ENCODE data around the gene MRPL28. TPM values are rescaled to one million over a fixed set of nuclear protein-coding genes. Genes with fewer than 3 reads are reported as not detected.
A peak's percentile ranks its signal among the peaks of the same experiment; 100 is the strongest.
"Not testable (repeated sequence)": the region's sequence is repeated elsewhere in the genome, so short reads cannot be mapped to it uniquely, and the experiment has no call there.

The MRPL28 gene
- total RNA-seq, 1 experiment from 2014 or later = 91.2 TPM

GRCh38 chr16:333406-334094 lies 36.8 kb downstream of the MRPL28 start:
- ChIA-PET POLR2A (no interaction called here), CTCF (interaction anchor here (0.7 kb wide), 1 partner anchor 19 kb away, joined by 4 read pairs; no protein-coding TSS in a partner anchor)
- TF ChIP-seq, protein P1, sequence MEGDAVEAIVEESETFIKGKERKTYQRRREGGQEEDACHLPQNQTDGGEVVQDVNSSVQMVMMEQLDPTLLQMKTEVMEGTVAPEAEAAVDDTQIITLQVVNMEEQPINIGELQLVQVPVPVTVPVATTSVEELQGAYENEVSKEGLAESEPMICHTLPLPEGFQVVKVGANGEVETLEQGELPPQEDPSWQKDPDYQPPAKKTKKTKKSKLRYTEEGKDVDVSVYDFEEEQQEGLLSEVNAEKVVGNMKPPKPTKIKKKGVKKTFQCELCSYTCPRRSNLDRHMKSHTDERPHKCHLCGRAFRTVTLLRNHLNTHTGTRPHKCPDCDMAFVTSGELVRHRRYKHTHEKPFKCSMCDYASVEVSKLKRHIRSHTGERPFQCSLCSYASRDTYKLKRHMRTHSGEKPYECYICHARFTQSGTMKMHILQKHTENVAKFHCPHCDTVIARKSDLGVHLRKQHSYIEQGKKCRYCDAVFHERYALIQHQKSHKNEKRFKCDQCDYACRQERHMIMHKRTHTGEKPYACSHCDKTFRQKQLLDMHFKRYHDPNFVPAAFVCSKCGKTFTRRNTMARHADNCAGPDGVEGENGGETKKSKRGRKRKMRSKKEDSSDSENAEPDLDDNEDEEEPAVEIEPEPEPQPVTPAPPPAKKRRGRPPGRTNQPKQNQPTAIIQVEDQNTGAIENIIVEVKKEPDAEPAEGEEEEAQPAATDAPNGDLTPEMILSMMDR (IDR thresholded peaks at IDR 0.05; ENCODE audit: insufficient read depth in 1 of 2, low read depth in 1 of 2, low read length in 1 of 2, severe bottlenecking in 1 of 2, unreplicated experiment in 1 of 2) = no peak
- no peaks in the 10 kb centered on the region for H3K27me3 ChIP-seq (replicated peaks; ENCODE audit: control insufficient read depth, insufficient read depth, low read length)
- BruUV-seq (replicated peaks) = no TSS peak
- Mint-ChIP-seq H3K27ac (ENCODE audit: unreplicated experiment) (peak overlapping the region; percentile 76), H3K9me3 (ENCODE audit: unreplicated experiment) (no peaks in the 10 kb centered on the region), H3K4me3 (ENCODE audit: unreplicated experiment) (peak overlapping the region; percentile 31), H3K36me3 (ENCODE audit: insufficient read depth, unreplicated experiment) (peaks cover 24% of the 10 kb centered on the region), H3K27me3 (ENCODE audit: insufficient read depth, unreplicated experiment) (no peaks in the 10 kb centered on the region), H3K4me1 (ENCODE audit: low read depth, unreplicated experiment) (peaks cover 24% of the 10 kb centered on the region)
- intact Hi-C loops (cut with micrococcal nuclease; ENCODE audit: unreplicated experiment) = no loop called here
- DNase-seq = peak in 1 of 2 experiments; percentile 33
- peaks cover 42% of the 10 kb centered on the region for H3K4me1 ChIP-seq
- H3K4me3 ChIP-seq (ENCODE audit: low read depth, low read length) = no peak overlapping the region
- no peaks in the 10 kb centered on the region for H3K9me3 ChIP-seq
- no peaks in the 10 kb centered on the region for H3K36me3 ChIP-seq (ENCODE audit: control insufficient read depth, insufficient read depth, low read length)

DNA sequence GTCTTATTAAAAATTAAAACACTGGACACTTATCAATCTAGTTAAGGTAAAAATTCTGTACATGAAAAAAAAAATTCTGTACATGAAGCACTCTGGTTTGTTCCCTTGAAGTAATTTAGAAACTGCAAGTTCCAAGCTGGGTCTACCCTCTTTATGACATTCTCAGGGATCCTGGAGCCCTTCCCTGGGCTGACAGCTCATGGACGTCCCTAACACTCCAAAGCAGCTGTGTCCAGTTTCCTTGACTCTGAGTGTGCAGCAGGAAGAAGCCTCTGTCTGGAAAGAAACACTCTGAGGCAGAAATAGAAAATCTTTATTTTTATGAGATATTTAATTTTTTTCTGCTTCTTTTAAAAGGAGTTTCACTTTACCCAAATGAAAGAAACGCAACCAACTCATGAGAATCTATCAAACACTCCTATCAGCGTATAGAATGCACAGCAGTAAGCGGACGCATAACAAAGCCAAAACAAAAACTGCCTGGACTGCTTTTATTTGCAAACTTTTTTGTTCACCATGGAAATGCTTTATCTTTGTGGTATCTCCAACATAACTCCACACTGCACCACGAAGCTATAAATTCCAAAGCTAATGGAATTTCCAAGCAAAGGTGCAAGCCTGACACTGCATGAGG lies 39.0 kb downstream of the MRPL28 start:
- H3K9me3 Mint-ChIP-seq (ENCODE audit: unreplicated experiment); H3K9me3 ChIP-seq; H3K4me3 ChIP-seq (ENCODE audit: low read depth, low read length); H3K36me3 ChIP-seq (ENCODE audit: control insufficient read depth, insufficient read depth, low read length); H3K27me3 ChIP-seq (replicated peaks; ENCODE audit: control insufficient read depth, insufficient read depth, low read length); intact Hi-C loops (cut with micrococcal nuclease; ENCODE audit: unreplicated experiment); DNase-seq; H3K27me3 Mint-ChIP-seq (ENCODE audit: insufficient read depth, unreplicated experiment): not testable (repeated sequence)
- Mint-ChIP-seq H3K27ac (ENCODE audit: unreplicated experiment) (peak overlapping the region; percentile 91), H3K4me1 (ENCODE audit: low read depth, unreplicated experiment) (peaks cover 24% of the 10 kb centered on the region), H3K4me3 (ENCODE audit: unreplicated experiment) (peak overlapping the region; percentile 54), H3K36me3 (ENCODE audit: insufficient read depth, unreplicated experiment) (peaks cover 15% of the 10 kb centered on the region)
- ChIA-PET POLR2A (interaction anchor here (0.6 to 1.9 kb wide), 2 partner anchors 22 to 32 kb away, joined by 5 to 6 read pairs; no protein-coding TSS in a partner anchor), CTCF (interaction anchor here (0.6 to 1.8 kb wide), 2 partner anchors 22 to 31 kb away, joined by 5 read pairs; no protein-coding TSS in a partner anchor)
- BruUV-seq (replicated peaks) = TSS peak; percentile 29
- peaks cover 42% of the 10 kb centered on the region for H3K4me1 ChIP-seq

DNA sequence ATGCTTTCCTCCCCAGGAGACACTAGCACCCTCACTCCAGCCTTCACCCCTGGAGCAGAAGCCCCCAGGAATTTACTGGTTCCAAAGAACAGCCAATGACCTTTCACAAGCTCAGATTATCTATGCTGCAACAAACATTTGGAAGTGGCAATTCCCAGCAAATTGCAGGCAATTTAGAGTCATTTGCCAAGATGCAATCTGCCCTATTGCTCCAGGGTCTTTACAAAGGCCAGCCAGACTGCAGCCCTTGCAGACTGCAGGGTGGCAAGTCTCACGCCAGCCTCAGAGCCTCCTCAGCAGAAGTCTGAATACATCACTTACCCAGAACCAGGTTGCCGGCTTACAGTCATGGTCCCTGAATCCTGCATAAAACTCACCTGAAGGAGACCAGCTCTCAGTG lies 39.6 kb downstream of the MRPL28 start:
- TF ChIP-seq, protein P1 (IDR thresholded peaks at IDR 0.05; ENCODE audit: insufficient read depth in 1 of 2, low read depth in 1 of 2, low read length in 1 of 2, severe bottlenecking in 1 of 2, unreplicated experiment in 1 of 2) = no peak
- Mint-ChIP-seq H3K27ac (ENCODE audit: unreplicated experiment) (peak overlapping the region; percentile 91), H3K27me3 (ENCODE audit: insufficient read depth, unreplicated experiment) (no peaks in the 10 kb centered on the region), H3K4me3 (ENCODE audit: unreplicated experiment) (no peak overlapping the region), H3K36me3 (ENCODE audit: insufficient read depth, unreplicated experiment) (peaks cover 14% of the 10 kb centered on the region), H3K9me3 (ENCODE audit: unreplicated experiment) (no peaks in the 10 kb centered on the region), H3K4me1 (ENCODE audit: low read depth, unreplicated experiment) (peaks cover 22% of the 10 kb centered on the region)
- POLR2A ChIA-PET = interaction anchor here (0.6 to 1.9 kb wide), 2 partner anchors 22 to 32 kb away, joined by 5 to 6 read pairs; no protein-coding TSS in a partner anchor
- no TSS peak for BruUV-seq (replicated peaks)
- Histone ChIP-seq H3K4me1 (peaks cover 42% of the 10 kb centered on the region), H3K9me3 (no peaks in the 10 kb centered on the region), H3K36me3 (ENCODE audit: control insufficient read depth, insufficient read depth, low read length) (no peaks in the 10 kb centered on the region), H3K4me3 (ENCODE audit: low read depth, low read length) (no peak overlapping the region), H3K27me3 (replicated peaks; ENCODE audit: control insufficient read depth, insufficient read depth, low read length) (no peaks in the 10 kb centered on the region)
- CTCF ChIA-PET = interaction anchor here (1.8 kb wide), 1 partner anchor 22 kb away, joined by 5 read pairs; no protein-coding TSS in a partner anchor
- DNase-seq = no peak
- intact Hi-C loops (cut with micrococcal nuclease; ENCODE audit: unreplicated experiment) = no loop called here
